ENCODE measurements around the gene DUSP28. TPM values are rescaled to one million over a fixed set of nuclear protein-coding genes. Genes with fewer than 3 reads are reported as not detected.

Gene DUSP28
- total and polyA plus RNA-seq, 2 of the 13 experiments (the other 11 are each of a cell fraction or from before 2014, with no cell fraction given), result 5.2 to 8.6 TPM

GRCh38 chr2:240510513-240511210 lies 49.5 kb upstream of the DUSP28 start (continued):
- no peak for TF ChIP-seq TBL1XR1 (IDR thresholded peaks at IDR 0.05; ENCODE audit: borderline replicate concordance, low read length, partially characterized antibody)

- intact Hi-C loops (cut with micrococcal nuclease; ENCODE audit: unreplicated experiment) (loop anchor here (10.0 kb wide), 1 partner anchor 133 kb away; no protein-coding TSS in a partner anchor), in situ Hi-C loops (cut with HindIII; ENCODE audit: extremely low pct_ligation_motif_present, low pct_unique_long_range_greater_than_20kb) (no loop called here)
- no peaks in the 10 kb centered on the region for H3K4me1 ChIP-seq (ENCODE audit: insufficient read depth, low read length)
- H2AFZ ChIP-seq (ENCODE audit: low read length), result no peak overlapping the region
- H3K4me2 ChIP-seq (ENCODE audit: low read depth, low read length), result no peak overlapping the region
- H3K27me3 ChIP-seq (ENCODE audit: control insufficient read depth in 1 of 2, insufficient read depth in 2 of 2, low read length in 2 of 2), result no peaks in the 10 kb centered on the region
- no peak for FAIRE-seq
- 97% methylated on average over 29 of the region's 31 CpGs for WGBS (ENCODE audit: low lambda C conversion rate)
- no peak overlapping the region for H3K4me3 ChIP-seq (replicated peaks in 1 of 3; ENCODE audit: insufficient read depth in 1 of 3, low read depth in 2 of 3, low read length in 3 of 3)
- DNase-seq (ENCODE audit: low spot score), result no peak
- TF ChIP-seq ZNF784 (CRISPR knock-in tag; IDR thresholded peaks at IDR 0.05; ENCODE audit: borderline replicate concordance) (no peak), RBAK (CRISPR knock-in tag; IDR thresholded peaks at IDR 0.05) (no peak), ZNF484 (CRISPR knock-in tag; IDR thresholded peaks at IDR 0.05; ENCODE audit: borderline replicate concordance, low read depth) (no peak), RXRA (CRISPR knock-in tag; IDR thresholded peaks at IDR 0.05) (no peak), THAP9 (CRISPR knock-in tag; IDR thresholded peaks at IDR 0.05; ENCODE audit: borderline replicate concordance) (no peak)
- no peak overlapping the region for H3K27ac ChIP-seq (ENCODE audit: extremely low read length, insufficient read depth, low read length)
- ChIA-PET POLR2A (no interaction called here), CTCF (ENCODE audit: low intra/inter-chr PET ratio, low total read pairs) (no interaction called here)
- H3K36me3 ChIP-seq (replicated peaks in 1 of 2; ENCODE audit: control insufficient read depth in 1 of 2, insufficient read depth in 2 of 2, low read length in 2 of 2), result peaks cover 6 to 10% of the 10 kb centered on the region in 2 experiments; a peak in 3 of 5 replicates
- no peak overlapping the region for H3K9ac ChIP-seq (ENCODE audit: insufficient read depth, low read depth, low read length)
- H3K9me3 ChIP-seq (ENCODE audit: low read length), result no peaks in the 10 kb centered on the region
- ATAC-seq, result no peak
- no peaks in the 10 kb centered on the region for H3K79me2 ChIP-seq (ENCODE audit: insufficient read depth, low read length)
- no peaks in the 10 kb centered on the region; the same call in 1 of the 2 replicates for H4K20me1 ChIP-seq (ENCODE audit: insufficient read depth, low read length)
- BruUV-seq (replicated peaks), result no TSS peak
These were observed 48.6 kb upstream of the DUSP28 start for GRCh38 chr2:240511351-240512108.
